Vagina (tissue), 2 donors: ENCODE data around the gene PROK2. TPM values are rescaled to one million over a fixed set of nuclear protein-coding genes. Genes with fewer than 3 reads are reported as not detected.

ENCODE experiments used
- DNase-seq, 2 donors: peaks; one replicate each; pipeline ENCODE4 v3.0.0-alpha.2; 2017; ENCODE audit errors: extremely low spot score in 2 of 2
- H3K27ac ChIP-seq: fragments of 200-600 bp; sonication (generic); one replicate; pipeline ENCODE4 v1.5.1; 2019
- H3K27me3 ChIP-seq: fragments of 200-600 bp; sonication (generic); one replicate; pipeline ENCODE4 v1.5.1; 2019
- H3K36me3 ChIP-seq, 2 donors: fragments of 200-600 bp; sonication (generic); one replicate each; pipeline ENCODE4 v1.5.1; 2017 to 2019
- H3K4me1 ChIP-seq: fragments of 200-600 bp; sonication (generic); one replicate; pipeline ENCODE4 v1.5.1; 2019
- H3K4me3 ChIP-seq, 2 donors: fragments of 200-600 bp; sonication (generic); 1 replicate in 1 of 2; 2 replicates in 1 of 2; pipeline ENCODE4 v1.5.1; 2016 to 2019
- H3K9me3 ChIP-seq: fragments of 200-600 bp; sonication (generic); one replicate; pipeline ENCODE4 v1.5.1; 2019
- CTCF ChIP-seq, 3 experiments: fragments of 450-650 bp in 2 of 3; fragments of 200-600 bp in 1 of 3; sonication (generic) in 1 of 3; IDR thresholded peaks; one replicate each; pipeline ENCODE4 v1.5.1; 2017 to 2019; ENCODE audit warnings: antibody characterized with exemption in 3 of 3, mild to moderate bottlenecking in 2 of 3, moderate library complexity in 2 of 3
- POLR2A ChIP-seq, 2 donors: fragments of 450-650 bp; IDR thresholded peaks; one replicate each; pipeline ENCODE4 v1.6.1; 2017; ENCODE audit warnings: antibody characterized with exemption in 2 of 2, mild to moderate bottlenecking in 2 of 2, moderate library complexity in 2 of 2
- POLR2AphosphoS5 ChIP-seq, 2 donors: sonication (generic); formaldehyde crosslinking; IDR thresholded peaks; one replicate each; pipeline ENCODE4 v1.9.0; 2017; ENCODE audit warnings: antibody characterized with exemption in 2 of 2, mild to moderate bottlenecking in 2 of 2, low read depth in 1 of 2; ENCODE audit not compliant: insufficient read depth in 1 of 2
- intact Hi-C: fragments of 100-400 bp; cut with DNase I; formaldehyde crosslinking; loops from one replicate; pipeline ENCODE4 v1.15.1; 2023
- total RNA-seq: library from RNA; depleted of rRNA; stranded (reverse); fragments of >200 nt; gene quantifications from one replicate; pipeline ENCODE4 v1.2.3, GENCODE V29; 2016

Gene PROK2
- total RNA-seq, 1 donor from 2014 or later, result 0.74 TPM

GRCh38 chr3:71725271-71725991 lies 59.5 kb downstream of the PROK2 start, which contains the start of gene EIF4E3:
Gene EIF4E3 (minus strand): TSS chr3:71725402. CDS start chr3:71725367, 35 bp downstream.
- Histone ChIP-seq H3K4me1 (peaks cover 32% of the 10 kb centered on the region), H3K9me3 (no peaks in the 10 kb centered on the region), H3K27ac (peak within 1 kb of the TSS; percentile 84), H3K36me3 (no peaks in the 10 kb centered on the region), H3K4me3 (peak within 1 kb of the TSS; percentile 72 to 98), H3K27me3 (no peaks in the 10 kb centered on the region)
- intact Hi-C loops, result no loop called here
- no peak for TF ChIP-seq POLR2A (IDR thresholded peaks at IDR 0.05)
- TF ChIP-seq POLR2AphosphoS5 (IDR thresholded peaks at IDR 0.05; ENCODE audit: insufficient read depth in 1 of 2, low read depth in 1 of 2), result peak in 1 of 2 donors; percentile 36
- no peak for DNase-seq

- Histone ChIP-seq H3K4me1 (peaks cover 32% of the 10 kb centered on the region), H3K36me3 (no peaks in the 10 kb centered on the region), H3K4me3 (peak overlapping the region; percentile 72 to 98), H3K9me3 (no peaks in the 10 kb centered on the region), H3K27me3 (no peaks in the 10 kb centered on the region), H3K27ac (peak overlapping the region; percentile 69)
- DNase-seq, result no peak
- TF ChIP-seq POLR2AphosphoS5 (IDR thresholded peaks at IDR 0.05; ENCODE audit: insufficient read depth in 1 of 2, low read depth in 1 of 2) (peak in 1 of 2 donors; percentile 40), CTCF (IDR thresholded peaks at IDR 0.05) (no peak)
- intact Hi-C loops, result no loop called here
Observed at GRCh38 chr3:71724584-71725270, 60.2 kb downstream of the PROK2 start.

- no peaks in the 10 kb centered on the region for H3K9me3 ChIP-seq
- no peaks in the 10 kb centered on the region for H3K36me3 ChIP-seq
- H3K4me1 ChIP-seq, result peaks cover 32% of the 10 kb centered on the region
- H3K27me3 ChIP-seq, result no peaks in the 10 kb centered on the region
- no peak for DNase-seq
- H3K27ac ChIP-seq, result peak overlapping the region; percentile 69
- intact Hi-C loops, result no loop called here
- TF ChIP-seq POLR2AphosphoS5 (IDR thresholded peaks at IDR 0.05; ENCODE audit: insufficient read depth in 1 of 2, low read depth in 1 of 2) (no peak), CTCF (IDR thresholded peaks at IDR 0.05) (no peak)
- peak overlapping the region; percentile 72 to 98 for H3K4me3 ChIP-seq
Observed at GRCh38 chr3:71724171-71724453, 60.8 kb downstream of the PROK2 start.

GRCh38 chr3:71723452-71724170 lies 61.3 kb downstream of the PROK2 start:
- DNase-seq, result no peak
- Histone ChIP-seq H3K27me3 (no peaks in the 10 kb centered on the region), H3K36me3 (no peaks in the 10 kb centered on the region), H3K4me3 (peak overlapping the region; percentile 72 to 98), H3K9me3 (no peaks in the 10 kb centered on the region), H3K4me1 (peaks cover 32% of the 10 kb centered on the region), H3K27ac (no peak overlapping the region)
- intact Hi-C loops, result no loop called here
- no peak for TF ChIP-seq POLR2AphosphoS5 (IDR thresholded peaks at IDR 0.05; ENCODE audit: insufficient read depth in 1 of 2, low read depth in 1 of 2)
- TF ChIP-seq POLR2A (IDR thresholded peaks at IDR 0.05), result no peak
- no peak for TF ChIP-seq CTCF (IDR thresholded peaks at IDR 0.05)

GRCh38 chr3:71722693-71723092 lies 62.3 kb downstream of the PROK2 start:
- no peak overlapping the region for H3K27ac ChIP-seq
- no peak for DNase-seq
- intact Hi-C loops, result no loop called here
- no peaks in the 10 kb centered on the region for H3K9me3 ChIP-seq
- no peak overlapping the region for H3K4me3 ChIP-seq
- no peak for TF ChIP-seq POLR2AphosphoS5 (IDR thresholded peaks at IDR 0.05; ENCODE audit: insufficient read depth in 1 of 2, low read depth in 1 of 2)
- TF ChIP-seq POLR2A (IDR thresholded peaks at IDR 0.05), result no peak
- TF ChIP-seq CTCF (IDR thresholded peaks at IDR 0.05), result no peak
- H3K36me3 ChIP-seq, result no peaks in the 10 kb centered on the region
- peaks cover 32% of the 10 kb centered on the region for H3K4me1 ChIP-seq
- H3K27me3 ChIP-seq, result no peaks in the 10 kb centered on the region
